ENCODE data around the gene PCDHB15.
"Not testable (repeated sequence)": the region's sequence is repeated elsewhere in the genome, so short reads cannot be mapped to it uniquely, and the experiment has no call there.

Gene PCDHB15
- 0 to 0.46 (median 0.10) reads per million in 4 donors for total RNA-seq

DNA sequence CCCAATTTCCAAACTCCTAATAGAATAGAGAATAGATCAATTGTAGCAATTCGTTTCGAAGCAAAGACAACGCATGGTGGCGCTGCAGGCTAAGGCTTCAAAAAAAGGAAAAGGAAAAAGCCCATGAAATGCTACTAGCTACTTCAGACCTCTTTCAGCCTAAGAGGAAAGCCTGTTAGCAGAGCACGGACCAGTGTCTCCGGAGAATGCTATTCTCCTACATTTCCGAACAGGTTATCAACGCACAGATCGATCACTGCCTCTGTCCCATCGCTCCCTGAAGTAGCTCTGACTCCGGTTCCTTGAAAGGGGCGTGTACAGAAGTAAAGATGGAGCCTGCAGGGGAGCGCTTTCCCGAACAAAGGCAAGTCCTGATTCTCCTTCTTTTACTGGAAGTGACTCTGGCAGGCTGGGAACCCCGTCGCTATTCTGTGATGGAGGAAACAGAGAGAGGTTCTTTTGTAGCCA lies at the start of gene PCDHB15:
PCDHB15 (plus strand) TSS at position 146 of the 468 bp plus-strand sequence; CDS start at position 330, 184 bp downstream.
- DNase-seq: no peak

DNA sequence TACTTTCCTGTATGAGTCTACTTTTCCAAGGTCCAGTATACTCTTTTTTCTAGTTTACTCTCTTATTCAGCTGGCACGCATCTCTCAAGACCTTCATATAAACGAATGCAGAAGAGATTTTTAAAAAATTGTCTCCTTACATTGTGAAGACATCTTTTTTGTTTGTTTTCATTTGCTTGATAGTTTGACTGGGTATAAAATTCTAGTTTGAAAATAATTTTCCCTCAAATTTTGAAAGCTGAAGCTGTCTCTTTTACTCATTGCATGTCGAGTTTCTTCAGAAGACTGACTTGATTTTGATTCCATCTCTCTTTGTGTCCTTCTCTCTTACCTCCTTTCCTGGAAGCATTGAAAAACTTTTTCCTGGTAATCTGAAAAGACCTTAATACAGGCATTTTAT lies 48.8 kb upstream of the PCDHB15 start:
- no peak for DNase-seq

DNA sequence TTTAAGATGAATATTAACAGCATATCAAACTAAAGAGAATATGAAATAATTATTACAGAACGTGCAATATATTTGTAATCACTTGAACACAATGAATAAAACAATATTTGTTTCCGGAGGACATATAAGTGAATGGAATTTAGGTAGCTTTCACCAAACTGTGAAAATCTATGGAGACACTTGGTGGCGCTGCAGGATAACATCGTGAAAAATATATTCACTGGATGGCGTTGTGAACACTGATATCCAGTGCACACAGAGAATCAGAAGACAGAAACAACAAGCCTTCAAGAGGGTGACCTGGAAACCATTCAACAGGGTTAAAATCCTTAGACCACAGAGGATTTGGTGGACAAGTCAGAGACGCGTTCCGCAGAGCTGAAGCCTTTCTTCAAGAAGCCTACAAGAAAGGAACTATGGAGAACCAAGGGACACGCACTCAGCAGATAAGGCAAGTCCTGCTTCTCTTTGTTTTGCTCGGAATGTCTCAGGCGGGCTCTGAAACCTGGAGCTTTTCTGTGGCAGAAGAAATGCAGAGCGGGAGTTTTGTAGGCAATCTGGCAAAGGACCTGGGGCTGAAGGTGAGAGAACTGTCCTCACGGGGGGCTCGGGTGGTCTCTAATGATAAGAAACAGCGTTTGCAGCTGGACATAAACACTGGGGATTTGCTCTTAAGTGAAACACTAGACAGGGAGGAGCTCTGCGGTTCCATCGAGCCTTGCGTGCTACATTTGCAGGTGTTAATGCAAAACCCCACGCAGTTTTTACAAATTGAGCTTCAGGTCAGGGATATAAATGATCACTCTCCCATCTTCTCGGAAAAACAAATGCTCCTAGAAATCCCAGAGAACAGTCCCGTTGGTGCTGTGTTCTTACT lies 45.6 kb upstream of the PCDHB15 start, which contains the start of gene PCDHB11:
PCDHB11 (plus strand) TSS at position 269 of the 877 bp plus-strand sequence; CDS start at position 417, 148 bp downstream.
- DNase-seq: no peak

DNA sequence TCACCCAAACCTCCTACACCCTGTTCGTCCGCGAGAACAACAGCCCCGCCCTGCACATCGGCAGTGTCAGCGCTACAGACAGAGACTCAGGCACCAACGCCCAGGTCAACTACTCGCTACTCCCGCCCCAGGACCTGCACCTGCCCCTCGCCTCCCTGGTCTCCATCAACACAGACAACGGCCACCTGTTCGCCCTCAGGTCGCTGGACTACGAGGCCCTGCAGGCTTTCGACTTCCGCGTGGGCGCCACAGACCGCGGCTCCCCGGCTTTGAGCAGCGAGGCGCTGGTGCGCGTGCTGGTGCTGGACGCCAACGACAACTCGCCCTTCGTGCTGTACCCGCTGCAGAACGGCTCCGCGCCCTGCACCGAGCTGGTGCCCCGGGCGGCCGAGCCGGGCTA lies 44.1 kb upstream of the PCDHB15 start:
- not testable (repeated sequence) for DNase-seq

DNA sequence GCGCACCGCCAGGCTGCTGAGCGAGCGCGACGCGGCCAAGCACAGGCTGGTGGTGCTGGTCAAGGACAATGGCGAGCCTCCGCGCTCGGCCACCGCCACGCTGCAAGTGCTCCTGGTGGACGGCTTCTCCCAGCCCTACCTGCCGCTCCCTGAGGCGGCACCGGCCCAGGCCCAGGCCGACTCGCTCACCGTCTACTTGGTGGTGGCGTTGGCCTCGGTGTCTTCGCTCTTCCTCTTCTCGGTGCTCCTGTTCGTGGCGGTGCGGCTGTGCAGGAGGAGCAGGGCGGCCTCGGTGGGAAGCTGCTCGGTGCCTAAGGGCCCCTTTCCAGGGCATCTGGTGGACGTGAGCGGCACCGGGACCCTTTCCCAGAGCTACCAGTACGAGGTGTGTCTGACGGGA lies 43.5 kb upstream of the PCDHB15 start:
- not testable (repeated sequence) for DNase-seq

DNA sequence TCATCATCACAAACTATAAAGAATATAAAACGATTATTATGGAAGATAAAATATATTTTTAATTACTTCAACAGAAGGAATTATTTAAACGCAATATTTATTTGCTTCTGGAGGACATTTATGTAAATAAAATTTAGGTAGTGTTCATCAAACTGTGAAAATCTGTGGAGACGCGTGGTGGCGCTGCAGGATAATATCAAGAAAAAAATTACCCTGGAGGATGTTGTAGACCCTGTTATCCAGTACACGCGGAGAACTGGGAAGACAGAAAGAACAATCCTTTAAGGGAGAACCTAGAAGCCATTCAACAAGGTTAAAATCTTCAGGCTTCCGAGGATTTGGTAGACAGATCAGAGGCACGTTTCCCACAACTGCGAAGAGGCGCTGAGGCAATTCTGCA lies 36.7 kb upstream of the PCDHB15 start, which contains the start of gene PCDHB12:
PCDHB12 (plus strand) TSS at position 242 of the 400 bp plus-strand sequence. CDS start 189 bp downstream, outside the sequence.
- no peak for DNase-seq

DNA sequence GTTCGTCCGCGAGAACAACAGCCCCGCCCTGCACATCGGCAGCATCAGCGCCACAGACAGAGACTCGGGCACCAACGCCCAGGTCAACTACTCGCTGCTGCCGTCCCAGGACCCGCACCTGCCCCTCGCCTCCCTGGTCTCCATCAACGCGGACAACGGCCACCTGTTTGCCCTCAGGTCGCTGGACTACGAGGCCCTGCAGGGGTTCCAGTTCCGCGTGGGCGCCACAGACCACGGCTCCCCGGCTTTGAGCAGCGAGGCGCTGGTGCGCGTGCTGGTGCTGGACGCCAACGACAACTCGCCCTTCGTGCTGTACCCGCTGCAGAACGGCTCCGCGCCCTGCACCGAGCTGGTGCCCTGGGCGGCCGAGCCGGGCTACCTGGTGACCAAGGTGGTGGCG lies 34.9 kb upstream of the PCDHB15 start:
- DNase-seq: not testable (repeated sequence)

DNA sequence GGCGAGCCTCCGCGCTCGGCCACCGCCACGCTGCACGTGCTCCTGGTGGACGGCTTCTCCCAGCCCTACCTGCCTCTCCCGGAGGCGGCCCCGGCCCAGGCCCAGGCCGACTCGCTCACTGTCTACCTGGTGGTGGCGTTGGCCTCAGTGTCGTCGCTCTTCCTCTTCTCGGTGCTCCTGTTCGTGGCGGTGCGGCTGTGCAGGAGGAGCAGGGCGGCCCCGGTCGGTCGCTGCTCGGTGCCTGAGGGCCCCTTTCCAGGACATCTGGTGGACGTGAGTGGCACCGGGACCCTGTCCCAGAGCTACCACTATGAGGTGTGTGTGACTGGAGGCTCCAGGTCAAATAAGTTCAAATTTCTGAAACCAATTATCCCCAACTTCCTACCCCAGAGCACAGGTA lies 34.3 kb upstream of the PCDHB15 start:
- not testable (repeated sequence) for DNase-seq

DNA sequence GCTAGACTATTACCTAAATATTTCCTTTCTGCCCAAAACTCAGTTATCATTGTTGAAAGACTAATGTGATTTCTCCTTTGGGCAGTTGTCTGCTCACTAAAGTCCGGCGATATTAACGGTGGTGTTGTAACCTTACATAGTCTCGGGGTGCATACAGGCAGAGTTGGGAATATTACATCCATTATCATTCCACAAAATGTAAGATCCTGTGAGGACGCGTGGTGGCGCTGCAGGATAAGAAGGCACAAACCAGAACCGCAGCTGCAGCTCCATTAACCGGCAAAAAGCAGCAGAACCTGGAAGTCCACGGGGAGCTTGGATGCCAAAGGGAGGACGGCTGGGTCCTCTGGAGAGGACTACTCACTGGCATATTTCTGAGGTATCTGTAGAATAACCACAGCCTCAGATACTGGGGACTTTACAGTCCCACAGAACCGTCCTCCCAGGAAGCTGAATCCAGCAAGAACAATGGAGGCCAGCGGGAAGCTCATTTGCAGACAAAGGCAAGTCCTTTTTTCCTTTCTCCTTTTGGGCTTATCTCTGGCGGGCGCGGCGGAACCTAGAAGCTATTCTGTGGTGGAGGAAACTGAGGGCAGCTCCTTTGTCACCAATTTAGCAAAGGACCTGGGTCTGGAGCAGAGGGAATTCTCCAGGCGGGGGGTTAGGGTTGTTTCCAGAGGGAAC lies 31.4 kb upstream of the PCDHB15 start, which contains the start of gene PCDHB13:
PCDHB13 (plus strand) TSS at position 264 of the 684 bp plus-strand sequence; CDS start at position 469, 205 bp downstream.
- DNase-seq: peak in 1 of 5 donors; percentile 8

DNA sequence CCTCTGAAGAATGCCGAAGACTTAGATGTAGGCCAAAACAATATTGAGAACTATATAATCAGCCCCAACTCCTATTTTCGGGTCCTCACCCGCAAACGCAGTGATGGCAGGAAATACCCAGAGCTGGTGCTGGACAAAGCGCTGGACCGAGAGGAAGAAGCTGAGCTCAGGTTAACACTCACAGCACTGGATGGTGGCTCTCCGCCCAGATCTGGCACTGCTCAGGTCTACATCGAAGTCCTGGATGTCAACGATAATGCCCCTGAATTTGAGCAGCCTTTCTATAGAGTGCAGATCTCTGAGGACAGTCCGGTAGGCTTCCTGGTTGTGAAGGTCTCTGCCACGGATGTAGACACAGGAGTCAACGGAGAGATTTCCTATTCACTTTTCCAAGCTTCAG lies 30.6 kb upstream of the PCDHB15 start:
- not testable (repeated sequence) for DNase-seq

DNA sequence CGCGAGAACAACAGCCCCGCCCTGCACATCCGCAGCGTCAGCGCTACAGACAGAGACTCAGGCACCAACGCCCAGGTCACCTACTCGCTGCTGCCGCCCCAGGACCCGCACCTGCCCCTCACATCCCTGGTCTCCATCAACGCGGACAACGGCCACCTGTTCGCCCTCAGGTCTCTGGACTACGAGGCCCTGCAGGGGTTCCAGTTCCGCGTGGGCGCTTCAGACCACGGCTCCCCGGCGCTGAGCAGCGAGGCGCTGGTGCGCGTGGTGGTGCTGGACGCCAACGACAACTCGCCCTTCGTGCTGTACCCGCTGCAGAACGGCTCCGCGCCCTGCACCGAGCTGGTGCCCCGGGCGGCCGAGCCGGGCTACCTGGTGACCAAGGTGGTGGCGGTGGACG lies 29.7 kb upstream of the PCDHB15 start:
- DNase-seq: not testable (repeated sequence)

DNA sequence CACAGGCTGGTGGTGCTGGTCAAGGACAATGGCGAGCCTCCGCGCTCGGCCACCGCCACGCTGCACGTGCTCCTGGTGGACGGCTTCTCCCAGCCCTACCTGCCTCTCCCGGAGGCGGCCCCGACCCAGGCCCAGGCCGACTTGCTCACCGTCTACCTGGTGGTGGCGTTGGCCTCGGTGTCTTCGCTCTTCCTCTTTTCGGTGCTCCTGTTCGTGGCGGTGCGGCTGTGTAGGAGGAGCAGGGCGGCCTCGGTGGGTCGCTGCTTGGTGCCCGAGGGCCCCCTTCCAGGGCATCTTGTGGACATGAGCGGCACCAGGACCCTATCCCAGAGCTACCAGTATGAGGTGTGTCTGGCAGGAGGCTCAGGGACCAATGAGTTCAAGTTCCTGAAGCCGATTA lies 29.2 kb upstream of the PCDHB15 start:
- DNase-seq: not testable (repeated sequence)

DNA sequence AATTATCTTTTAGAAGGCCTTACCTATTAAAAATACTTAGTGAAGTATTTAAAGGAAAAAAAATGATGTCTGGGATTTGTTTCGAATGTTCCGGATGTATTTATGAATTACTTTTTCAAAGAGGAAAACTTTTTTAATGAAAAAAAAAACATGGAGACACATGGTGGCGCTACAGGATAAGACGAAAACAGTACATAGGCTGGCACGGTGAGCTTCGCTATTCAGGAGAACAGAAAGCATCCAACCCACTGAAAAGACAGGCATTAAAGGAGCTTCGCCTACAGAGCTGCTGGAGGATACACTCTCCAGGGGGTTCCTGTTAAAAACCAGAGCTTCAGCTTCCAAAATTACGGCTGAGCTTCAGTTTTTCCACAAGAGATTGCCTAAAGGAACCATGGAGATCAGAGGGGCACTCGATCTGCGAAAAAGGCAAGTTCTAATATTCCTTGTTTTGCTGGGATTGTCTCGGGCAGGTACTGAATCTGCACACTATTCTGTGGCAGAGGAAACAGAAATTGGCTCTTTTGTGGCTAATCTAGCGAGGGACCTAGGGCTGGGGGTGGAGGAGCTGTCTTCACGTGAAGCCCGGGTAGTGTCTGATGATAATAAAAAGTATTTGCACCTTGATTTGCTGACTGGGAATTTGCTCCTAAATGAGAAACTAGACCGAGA lies 21.9 kb upstream of the PCDHB15 start, which contains the start of gene PCDHB14:
PCDHB14 (plus strand) TSS at position 232 of the 672 bp plus-strand sequence; CDS start at position 395, 163 bp downstream.
- no peak for DNase-seq

DNA sequence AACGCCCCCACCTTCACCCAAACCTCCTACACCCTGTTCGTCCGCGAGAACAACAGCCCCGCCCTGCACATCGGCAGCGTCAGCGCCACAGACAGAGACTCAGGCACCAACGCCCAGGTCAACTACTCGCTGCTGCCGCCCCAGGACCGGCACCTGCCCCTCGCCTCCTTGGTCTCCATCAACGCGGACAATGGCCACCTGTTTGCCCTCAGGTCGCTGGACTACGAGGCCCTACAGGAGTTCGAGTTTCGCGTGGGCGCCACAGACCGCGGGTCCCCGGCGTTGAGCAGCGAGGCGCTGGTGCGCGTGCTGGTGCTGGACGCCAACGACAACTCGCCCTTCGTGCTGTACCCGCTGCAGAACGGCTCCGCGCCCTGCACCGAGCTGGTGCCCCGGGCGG lies 20.4 kb upstream of the PCDHB15 start:
- DNase-seq: not testable (repeated sequence)

DNA sequence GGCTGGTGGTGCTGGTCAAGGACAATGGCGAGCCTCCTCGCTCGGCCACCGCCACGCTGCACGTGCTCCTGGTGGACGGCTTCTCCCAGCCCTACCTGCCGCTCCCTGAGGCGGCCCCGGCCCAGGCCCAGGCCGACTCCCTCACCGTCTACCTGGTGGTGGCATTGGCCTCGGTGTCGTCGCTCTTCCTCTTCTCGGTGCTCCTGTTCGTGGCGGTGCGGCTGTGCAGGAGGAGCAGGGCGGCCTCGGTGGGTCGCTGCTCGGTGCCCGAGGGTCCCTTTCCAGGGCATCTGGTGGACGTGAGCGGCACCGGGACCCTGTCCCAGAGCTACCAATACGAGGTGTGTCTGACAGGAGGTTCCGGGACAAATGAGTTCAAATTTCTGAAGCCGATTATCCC lies 19.8 kb upstream of the PCDHB15 start:
- not testable (repeated sequence) for DNase-seq

DNA sequence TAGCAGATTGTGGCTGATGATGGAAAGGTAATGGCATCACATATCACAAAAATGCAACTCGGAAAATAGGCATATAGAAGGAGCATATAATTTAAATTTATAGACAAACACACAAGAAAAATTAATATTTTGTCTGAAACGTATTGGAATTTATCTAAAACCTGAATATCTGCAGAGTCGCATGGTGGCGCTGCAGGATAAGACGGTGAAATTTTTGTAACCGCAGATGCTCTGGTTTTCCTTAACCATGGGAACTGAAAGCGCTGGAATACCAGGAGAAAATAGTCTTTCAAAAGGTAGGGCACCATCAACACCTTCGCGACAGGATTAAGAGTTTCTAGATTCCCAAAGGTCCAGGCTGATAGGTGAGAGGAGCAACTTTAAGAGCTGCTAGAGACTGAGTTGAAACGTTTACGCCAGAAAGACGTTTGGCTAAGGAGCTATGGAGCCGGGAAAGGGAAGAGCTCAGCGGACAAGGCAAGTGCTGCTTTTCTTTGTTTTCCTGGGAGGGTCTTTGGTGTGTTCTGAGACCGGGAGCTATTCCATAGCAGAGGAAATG lies 11.0 kb upstream of the PCDHB15 start:
- no peak for DNase-seq

DNA sequence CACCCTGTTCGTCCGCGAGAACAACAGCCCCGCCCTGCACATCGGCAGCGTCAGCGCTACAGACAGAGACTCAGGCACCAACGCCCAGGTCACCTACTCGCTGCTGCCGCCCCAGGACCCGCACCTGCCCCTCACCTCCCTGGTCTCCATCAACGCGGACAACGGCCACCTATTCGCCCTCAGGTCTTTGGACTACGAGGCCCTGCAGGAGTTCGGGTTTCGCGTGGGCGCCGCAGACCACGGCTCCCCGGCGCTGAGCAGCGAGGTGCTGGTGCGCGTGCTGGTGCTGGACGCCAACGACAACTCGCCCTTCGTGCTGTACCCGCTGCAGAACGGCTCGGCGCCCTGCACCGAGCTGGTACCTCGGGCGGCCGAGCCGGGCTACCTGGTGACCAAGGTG lies 9.3 kb upstream of the PCDHB15 start:
- DNase-seq: not testable (repeated sequence)

DNA sequence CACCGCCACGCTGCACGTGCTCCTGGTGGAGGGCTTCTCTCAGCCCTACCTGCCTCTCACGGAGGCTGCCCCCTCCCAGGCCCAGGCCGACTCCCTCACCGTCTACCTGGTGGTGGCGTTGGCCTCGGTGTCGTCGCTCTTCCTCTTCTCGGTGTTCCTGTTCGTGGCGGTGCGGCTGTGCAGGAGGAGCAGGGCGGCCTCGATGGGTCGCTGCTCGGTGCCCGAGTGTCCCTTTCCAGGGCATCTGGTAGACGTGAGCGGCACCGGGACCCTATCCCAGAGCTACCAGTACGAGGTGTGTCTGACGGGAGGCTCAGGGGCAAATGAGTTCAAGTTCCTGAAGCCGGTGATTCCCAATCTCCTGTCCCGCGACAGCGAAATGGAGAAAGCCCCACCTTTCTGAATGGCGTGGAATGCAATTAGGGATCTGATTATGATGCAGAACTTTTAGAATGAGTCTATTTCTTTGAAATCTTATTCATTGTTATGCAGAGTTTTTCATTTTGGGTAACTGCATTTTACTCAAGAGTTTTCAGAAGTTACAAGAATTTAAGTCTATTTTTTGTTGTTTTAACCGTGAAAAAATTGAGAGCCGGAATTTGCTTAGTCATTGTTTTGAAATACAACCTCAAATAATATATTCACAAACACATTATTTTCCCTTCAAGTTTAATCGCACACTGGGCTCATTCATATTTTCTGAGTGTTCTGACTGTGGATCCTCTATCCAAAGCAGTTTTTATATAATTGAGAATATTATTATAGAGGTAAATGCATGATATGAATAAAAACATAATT lies 8.5 kb upstream of the PCDHB15 start:
- no peak for DNase-seq

DNA sequence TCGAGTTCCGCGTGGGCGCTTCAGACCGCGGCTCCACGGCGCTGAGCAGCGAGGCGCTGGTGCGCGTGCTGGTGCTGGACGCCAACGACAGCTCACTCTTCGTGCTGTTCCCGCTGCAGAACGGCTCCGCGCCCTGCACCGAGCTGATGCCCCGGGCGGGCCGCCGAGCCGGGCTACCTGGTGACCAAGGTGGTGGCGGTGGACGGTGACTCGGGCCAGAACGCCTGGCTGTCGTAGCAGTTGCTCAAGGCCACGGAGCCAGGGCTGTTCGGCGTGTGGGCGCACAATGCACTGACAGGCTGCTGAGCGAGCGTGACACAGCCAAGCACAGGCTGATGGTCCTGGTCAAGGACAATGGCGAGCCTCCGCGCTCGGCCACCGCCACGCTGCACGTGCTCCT lies 3.7 kb upstream of the PCDHB15 start:
- no peak for DNase-seq

DNA sequence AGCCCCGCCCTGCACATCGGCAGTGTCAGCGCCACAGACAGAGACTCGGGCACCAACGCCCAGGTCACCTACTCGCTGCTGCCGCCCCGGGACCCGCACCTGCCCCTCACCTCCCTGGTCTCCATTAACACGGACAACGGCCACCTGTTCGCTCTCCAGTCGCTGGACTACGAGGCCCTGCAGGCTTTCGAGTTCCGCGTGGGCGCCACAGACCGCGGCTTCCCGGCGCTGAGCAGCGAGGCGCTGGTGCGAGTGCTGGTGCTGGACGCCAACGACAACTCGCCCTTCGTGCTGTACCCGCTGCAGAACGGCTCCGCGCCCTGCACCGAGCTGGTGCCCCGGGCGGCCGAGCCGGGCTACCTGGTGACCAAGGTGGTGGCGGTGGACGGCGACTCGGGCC lies 1.8 kb downstream of the PCDHB15 start:
- DNase-seq: not testable (repeated sequence)

DNA sequence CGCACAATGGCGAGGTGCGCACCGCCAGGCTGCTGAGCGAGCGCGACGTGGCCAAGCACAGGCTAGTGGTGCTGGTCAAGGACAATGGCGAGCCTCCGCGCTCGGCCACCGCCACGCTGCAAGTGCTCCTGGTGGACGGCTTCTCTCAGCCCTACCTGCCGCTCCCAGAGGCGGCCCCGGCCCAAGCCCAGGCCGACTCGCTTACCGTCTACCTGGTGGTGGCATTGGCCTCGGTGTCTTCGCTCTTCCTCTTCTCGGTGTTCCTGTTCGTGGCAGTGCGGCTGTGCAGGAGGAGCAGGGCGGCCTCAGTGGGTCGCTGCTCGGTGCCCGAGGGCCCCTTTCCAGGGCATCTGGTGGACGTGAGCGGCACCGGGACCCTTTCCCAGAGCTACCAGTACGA lies 2.2 kb downstream of the PCDHB15 start:
- not testable (repeated sequence) for DNase-seq
